HG02678 (cell line): ENCODE data around the gene SPDYE5.
"Not testable (repeated sequence)": the region's sequence is repeated elsewhere in the genome, so short reads cannot be mapped to it uniquely, and the experiment has no call there.

ENCODE experiments used
- ATAC-seq: cut with Tn5 transposase; IDR thresholded peaks from one replicate; pipeline ENCODE4 v1.9.1; 2021; ENCODE audit warnings: mild to moderate bottlenecking, moderate library complexity; ENCODE audit not compliant: unreplicated experiment

The SPDYE5 gene, protein sequence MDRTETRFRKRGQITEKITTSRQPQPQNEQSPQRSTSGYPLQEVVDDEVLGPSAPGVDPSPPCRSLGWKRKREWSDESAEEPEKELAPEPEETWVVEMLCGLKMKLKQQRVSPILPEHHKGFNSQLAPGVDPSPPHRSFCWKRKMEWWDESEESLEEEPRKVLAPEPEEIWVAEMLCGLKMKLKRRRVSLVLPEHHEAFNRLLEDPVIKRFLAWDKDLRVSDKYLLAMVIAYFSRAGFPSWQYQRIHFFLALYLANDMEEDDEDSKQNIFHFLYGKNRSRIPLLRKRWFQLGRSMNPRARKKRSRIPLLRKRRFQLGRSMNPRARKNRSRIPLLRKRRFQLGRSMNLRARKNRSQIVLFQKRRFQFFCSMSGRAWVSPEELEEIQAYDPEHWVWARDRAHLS

DNA sequence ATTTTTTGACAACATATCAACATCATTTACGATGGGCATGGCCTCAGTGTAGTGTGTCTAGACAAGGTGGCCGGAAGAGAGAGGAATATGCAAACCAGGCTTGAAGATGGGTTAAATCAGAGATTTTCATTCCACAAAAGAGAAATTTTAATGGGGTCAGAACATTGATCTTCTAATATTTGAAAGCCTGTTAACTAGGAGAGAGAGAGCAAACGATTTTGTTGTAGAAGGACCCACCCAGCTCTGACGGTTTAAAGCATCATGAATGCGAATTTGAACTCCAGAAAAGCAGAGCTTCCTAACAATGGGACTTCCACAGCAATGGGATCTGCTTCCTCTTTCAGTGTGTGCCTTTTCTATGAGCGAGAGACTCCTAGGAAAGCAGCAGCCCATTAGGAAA lies at the start of gene SPDYE5:
Gene SPDYE5 (plus strand): TSS at position 301 of the 400 bp plus-strand sequence. CDS start 1,728 bp downstream, outside the sequence.
- ATAC-seq = not testable (repeated sequence)

DNA sequence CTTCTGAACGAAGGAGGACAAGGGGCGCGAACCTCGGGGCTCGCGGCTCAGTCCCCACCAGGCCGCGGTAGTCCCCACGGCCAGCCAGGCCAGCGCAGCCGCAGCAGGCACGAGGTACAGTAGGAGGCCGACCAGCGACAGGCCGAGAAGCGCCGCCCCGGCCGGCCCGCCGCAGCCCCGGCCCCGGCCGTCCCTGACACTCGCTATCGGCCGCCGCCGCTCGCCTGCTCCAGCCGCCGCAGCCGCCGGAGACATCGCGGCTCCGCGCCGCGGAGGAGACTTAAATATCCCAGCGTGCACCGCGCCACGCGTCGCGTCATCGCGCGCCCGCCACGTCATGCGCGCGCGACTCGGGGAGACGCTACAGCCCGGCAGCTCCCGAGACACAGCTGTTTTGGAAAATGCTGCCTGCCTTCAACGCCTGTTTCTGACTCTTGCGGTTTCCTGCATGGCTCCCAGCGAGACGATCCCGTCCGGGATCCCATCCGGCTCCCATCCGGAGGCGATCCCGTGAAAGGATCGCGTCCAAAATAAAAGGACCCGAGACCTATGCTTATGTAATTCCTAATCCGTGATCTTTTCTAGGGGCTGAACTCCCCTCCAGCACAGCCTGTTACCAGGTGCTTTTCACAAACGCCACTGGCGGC lies 49.5 kb upstream of the SPDYE5 start:
- ATAC-seq = peak; percentile 90

DNA sequence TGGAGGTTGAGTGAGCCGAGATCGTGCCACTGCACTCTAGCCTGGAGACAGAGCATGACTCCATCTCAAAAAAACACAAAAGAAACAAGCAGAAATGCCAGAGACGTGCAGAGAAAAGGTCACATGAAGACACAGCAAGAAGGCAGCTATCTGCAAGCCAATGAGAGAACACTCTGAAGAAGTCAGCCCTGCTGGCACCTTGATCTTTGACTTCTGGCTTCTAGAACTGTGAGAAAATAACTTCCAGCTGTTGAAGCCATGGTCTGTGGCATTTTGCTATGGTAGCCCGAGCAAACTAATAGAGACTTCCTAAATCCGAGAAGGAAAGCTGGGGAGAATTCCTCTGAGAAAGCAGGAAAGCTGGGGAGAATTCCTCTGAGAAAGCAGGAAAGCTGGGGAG lies 42.2 kb upstream of the SPDYE5 start:
- not testable (repeated sequence) for ATAC-seq

DNA sequence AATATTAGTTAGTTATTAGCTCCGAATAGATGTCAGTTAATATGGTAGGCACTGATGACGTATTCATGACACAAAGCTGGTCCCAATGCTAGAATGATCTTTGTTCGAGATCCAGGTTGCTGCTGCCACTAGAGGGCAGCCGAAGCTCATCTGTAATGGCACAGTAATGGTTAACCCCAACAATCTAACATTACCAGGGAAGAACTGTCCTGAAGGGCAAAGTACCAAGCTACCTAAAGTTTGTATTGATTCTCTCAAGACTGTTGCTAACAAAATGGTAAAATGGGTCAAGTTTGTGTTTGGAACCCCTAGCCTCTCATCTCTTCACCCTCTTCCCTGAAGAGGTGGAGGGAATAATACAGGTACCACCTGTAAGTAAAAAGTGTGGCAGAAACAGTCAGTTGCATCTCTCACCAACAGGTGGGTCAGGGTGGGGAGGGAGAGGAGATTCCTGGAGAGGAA lies 39.6 kb upstream of the SPDYE5 start:
- peak; percentile 90 for ATAC-seq

DNA sequence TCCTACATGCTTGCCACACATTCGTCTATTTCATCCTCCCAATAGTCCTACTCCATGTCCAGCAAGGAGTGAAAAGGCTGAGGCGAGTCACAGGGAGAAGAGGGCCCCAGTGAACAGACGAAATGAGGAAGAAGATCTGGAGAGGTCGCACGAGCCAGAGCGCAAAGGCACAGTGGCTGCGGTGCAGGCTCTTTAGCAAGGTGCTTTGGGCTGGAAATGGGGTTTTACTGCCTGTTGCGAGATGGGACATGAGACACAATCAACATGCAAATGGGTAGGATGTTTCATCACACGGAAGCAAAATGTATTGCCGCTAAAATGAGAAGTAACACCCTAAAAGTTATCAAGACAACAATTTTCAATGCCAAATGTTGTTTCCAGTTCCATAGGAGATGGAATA lies 35.7 kb upstream of the SPDYE5 start:
- not testable (repeated sequence) for ATAC-seq

DNA sequence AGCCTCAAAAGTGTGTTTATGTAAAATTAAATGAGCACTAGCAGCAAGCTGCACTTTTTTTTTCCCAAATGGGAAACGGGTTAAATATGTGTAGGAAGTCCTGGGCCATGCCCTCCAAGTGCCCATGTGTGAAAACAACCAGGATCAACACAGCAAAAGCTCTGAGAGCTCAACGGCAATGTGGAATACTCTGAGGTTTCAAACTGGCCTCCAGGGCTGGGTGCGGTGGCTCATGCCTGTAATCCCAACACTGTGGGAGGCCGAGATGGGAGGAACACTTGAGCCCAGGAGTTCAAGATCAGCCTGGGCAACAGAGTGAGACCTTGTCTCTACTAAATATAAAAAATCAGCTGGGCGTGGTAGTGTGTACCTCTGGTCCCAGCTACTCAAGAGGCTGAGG lies 34.1 kb upstream of the SPDYE5 start:
- not testable (repeated sequence) for ATAC-seq

DNA sequence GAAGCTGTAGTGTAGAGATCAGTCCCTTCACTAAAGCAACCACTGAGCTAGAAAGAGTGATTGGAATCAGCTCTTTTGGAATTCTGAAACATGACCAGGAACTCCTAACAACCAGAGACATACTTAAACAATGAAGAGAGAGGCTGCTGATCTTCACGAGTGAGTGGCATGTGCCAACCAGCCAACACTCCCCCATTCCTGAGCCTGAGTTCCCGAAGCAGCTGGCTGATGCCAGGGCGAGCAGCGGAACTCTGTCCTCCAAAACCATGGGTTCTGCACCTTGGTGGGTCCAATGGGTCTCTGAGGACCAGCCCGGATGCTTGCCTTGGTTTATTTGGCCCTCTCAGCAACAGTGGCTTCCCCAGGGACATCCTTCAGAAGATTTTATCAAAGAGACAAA lies 31.6 kb upstream of the SPDYE5 start:
- ATAC-seq = not testable (repeated sequence)

DNA sequence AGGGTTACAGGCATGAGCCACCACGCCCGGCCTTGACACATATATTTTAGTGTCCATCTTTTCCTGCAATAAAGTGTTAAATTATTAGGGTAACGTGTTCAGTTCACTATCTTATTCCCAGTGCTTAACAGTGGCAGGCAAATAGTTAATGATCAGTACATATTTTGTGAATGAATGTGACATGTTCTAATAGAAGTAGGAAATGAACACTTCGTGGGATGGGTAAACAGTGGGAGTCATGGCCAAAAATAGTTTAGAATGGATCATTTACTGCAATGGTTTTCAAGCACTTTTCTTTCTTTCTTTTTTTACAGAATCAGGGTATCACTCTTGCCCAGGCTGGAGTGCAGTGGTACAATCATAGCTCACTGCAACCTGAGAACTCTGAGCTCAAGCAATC lies 22.0 kb upstream of the SPDYE5 start:
- not testable (repeated sequence) for ATAC-seq

DNA sequence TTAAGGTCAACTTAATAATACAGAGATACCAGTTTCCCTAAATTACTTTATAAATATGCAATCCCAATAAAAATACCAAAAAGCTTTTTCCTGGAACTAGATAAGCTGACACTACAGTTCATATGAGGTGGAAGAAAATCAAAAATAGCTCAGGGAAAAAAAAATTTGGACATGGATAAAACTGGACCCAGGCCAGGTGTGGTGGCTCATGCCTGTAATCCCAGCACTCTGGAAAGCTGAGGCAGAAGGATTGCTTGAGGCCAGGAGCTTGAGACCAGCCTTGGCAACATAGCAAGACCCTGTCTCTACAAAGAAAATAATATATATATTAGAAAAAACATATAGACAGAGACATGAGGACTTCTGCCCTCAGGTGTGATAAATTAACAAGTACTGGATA lies 14.7 kb upstream of the SPDYE5 start:
- ATAC-seq = not testable (repeated sequence)

DNA sequence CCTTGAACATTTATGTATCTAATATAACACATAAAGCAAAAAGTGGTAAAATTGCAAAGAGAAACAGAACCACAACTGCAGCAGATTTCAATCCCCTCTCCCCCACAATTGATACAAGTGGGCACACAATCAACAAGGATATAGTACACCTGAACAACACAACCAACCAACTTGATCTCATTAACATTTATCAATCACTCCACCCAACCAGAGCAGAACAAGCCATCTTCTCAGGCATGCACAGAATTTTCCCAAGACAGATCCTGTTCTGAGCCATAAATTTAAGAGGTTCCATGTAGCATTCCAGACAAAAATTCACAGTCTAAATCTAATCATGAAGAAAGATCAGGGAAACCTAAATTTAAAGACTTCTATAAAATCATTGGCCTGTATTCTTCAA lies 11.8 kb upstream of the SPDYE5 start:
- ATAC-seq = not testable (repeated sequence)

DNA sequence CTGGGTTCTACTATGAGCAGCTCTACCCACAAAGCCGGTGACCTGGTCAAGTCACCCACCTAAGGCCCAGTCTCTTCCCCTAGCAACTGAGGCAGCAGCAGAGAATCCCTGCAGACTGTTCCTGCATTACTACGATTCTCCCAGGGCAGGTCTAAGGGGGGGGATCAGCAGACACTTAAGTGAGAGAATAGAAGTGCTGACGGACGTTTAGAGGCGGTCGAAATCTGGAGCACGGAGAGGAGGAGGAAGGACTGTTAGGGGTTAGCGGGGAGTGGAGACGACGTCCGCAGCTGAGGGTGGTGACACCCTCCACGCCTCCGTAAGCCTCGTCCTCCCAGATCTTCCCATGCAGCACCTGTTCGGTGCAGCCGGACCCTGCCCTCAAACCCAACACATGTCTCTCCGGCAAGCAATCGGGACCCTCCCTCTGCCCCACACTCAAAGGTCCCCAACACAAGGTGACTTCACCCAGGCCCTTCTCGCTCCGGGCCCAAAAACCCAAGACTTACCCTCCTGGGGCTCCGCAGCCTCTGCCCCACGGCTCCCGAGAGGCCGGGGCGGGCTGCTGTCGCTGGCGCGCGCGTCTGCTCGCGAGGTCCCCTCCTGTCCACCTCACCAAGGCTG lies 6.7 kb upstream of the SPDYE5 start:
- not testable (repeated sequence) for ATAC-seq

DNA sequence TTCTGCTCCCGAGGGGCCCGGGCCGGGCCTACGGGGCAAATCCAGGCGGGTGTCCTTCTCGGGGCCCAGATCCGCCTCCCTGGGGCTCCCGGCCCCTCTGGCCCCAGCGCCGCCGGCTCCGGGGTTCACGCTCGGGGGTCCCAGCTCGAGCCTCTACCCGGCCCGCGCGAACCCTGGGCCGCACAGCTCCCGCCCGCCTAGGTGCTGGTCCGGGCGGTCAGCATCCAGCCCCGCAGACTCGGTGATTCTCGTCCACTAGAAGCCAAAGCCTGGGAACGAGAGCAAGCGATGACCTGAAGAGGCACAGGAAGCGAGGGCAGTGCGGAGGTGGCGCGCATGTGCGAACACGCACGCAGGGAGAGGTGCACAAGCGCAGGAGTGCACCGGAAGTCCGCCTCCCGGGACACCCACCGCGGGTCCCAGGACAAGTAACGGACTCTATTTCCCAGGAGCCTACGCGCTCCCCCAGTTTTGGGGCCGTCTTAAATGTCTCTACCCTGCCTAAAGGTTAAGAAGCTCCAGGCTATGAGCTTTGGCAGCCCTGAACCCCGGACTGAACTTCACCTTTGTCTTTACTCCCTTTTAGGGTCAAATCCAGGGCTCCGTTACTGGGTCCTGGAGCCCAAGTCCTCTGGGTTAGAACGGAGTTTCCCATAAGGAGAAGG lies 6.0 kb upstream of the SPDYE5 start, which contains the start of gene POM121C:
Gene POM121C (minus strand): TSS at position 321 of the 665 bp plus-strand sequence. CDS start 44,803 bp downstream, outside the sequence.
- peak; percentile 100 for ATAC-seq

DNA sequence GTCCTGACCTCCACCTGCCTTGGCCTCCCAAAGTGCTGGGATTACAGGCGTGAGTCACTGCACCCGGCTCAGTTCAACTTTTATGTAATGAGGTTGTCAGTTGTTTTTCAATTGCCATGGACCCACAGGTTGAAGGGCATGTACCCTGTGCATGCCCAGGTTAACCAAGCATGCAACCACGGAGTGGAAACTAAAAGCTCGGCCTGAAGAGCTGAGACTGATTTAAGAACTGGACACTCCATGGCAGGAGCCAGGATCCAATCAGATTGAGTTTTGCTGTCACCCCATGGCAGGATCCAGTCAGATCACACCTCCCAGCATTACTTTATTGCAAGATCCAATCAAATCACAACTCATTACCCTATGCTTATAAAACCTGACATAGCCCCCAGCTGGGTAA lies 16.9 kb downstream of the SPDYE5 start:
- ATAC-seq = not testable (repeated sequence)

DNA sequence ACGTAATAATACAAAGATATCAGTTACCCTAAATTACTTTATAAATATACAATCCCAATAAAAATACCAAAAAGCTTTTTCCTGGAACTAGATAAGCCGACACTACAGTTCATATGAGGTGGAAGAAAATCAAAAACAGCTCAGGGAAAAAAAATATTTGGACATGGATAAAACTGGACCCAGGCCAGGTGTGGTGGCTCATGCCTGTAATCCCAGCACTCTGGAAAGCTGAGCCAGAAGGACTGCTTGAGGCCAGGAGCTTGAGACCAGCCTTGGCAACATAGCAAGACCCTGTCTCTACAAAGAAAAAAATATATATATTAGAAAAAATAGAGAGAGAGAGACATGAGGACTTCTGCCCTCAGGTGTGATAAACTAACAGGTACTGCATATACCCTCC lies 26.7 kb downstream of the SPDYE5 start:
- ATAC-seq = not testable (repeated sequence)

DNA sequence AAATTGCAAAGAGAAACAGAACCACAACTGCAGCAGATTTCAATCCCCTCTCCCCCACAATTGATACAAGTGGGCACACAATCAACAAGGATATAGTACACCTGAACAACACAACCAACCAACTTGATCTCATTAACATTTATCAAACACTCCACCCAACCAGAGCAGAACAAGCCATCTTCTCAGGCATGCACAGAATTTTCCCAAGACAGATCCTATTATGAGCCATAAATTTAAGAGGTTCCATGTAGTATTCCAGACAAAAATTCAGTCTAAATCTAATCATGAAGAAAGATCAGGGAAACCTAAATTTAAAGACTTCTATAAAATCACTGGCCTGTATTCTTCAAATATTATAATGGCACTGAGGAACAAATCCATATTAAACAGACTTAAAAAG lies 29.6 kb downstream of the SPDYE5 start:
- ATAC-seq = not testable (repeated sequence)

DNA sequence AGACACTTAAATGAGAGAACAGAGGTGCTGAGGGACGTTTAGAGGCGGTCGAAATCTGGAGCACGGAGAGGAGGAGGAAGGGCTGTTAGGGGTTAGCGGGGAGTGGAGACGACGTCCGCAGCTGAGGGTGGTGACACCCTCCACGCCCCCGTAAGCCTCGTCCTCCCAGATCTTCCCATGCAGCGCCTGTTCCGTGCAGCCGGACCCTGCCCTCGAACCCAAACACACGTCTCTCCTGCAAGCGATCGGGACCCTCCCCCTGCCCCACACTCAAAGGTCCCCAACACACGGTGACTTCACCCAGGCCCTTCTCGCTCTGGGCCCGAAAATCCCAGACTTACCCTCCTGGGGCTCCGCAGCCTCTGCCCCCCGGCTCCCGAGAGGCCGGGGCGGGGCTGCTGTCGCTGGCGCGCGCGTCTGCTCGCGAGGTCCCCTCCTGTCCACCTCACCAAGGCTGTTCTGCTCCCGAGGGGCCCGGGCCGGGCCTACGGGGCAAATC lies 35.2 kb downstream of the SPDYE5 start:
- ATAC-seq = not testable (repeated sequence)

DNA sequence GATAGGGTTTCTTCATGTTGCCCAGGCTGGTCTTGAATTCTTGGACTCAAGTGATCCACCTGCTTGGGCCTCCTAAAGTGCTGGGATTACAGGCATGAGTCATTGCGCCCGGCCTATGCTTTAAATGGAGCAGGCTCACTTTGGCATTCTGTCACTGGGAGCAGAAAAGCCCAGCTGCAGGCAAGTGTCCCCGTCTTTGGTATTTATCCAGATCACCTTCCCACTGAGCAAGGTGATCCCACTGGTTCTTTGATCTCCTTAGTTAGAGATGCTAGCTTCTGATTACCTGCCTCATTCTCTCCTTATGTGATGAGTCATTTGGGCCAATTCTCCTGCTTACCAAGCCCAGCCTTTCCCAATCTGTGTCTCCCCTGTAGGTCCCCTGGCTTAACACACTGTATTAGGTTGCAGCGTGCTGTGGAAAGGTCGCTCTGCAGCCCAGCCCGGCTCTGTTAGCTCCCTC lies 39.3 kb downstream of the SPDYE5 start:
- ATAC-seq = no peak

DNA sequence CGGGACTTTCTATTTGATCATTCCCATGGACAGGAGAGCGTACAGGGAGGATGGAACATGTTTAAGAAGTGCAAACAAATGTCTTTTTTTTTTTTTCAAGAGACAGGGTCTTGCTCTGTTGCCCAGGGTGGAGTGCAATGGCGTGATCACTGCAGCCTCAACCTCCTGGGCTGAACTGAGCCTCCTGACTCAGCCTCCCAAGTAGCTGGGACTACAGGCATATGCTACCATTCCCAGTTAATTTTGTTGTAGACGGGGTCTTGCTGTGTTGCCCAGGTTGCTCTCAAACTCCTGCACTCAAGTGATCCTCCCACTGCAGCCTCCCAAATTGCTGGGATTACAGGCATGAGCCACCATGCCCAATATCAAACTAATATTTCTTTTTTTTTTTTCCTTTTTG lies 40.5 kb downstream of the SPDYE5 start:
- no peak for ATAC-seq

DNA sequence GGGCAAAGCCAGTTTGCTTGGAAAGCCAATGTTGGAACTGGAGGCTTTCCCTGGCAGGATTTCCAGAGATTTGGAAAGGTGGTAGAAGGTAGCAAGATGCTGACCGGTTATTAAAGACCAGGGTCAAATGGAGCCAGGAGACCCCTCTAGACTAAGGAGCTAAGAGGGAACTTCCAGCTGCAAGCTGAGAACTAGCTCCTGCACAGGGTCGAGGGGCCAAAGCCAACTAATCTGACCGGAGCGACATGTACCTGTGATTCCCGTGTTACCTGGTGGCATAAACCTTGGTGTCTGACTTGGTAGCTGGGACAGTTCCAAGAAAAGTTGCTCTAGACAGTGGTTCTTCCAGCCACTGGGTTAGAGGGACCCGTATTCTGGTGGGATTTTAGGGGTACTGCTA lies 41.8 kb downstream of the SPDYE5 start:
- no peak for ATAC-seq

DNA sequence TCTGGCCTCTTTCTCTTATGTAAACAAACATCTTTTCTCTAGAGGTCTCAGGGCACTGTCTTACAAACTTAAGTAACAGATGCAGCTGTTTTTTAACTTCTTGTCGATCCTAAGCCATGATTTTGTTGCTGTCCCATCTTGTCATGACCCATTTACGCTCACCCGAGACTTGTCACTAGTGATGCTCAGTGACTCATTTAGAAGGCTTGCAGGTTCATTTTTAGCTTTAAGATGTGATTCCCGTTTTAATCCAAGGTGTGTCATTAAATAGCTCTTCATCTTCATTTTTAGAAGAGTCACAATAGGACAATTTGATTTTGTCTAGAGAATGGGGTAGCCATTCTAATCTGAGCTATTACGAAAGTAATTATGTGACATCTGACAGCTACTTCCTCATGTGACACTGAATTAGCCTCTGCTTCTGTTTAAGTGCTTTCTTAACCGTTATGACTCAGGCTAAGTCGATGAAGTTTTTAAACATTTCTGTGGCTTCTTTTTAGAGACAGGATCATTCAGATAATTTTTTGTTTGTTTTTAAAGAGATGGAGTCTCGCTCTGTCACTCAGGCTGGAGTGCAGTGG lies 42.7 kb downstream of the SPDYE5 start:
- ATAC-seq = peak; percentile 39
